ENCODE data around the gene FANCL.
"Not testable (repeated sequence)": the region's sequence is repeated elsewhere in the genome, so short reads cannot be mapped to it uniquely, and the experiment has no call there.

DNA sequence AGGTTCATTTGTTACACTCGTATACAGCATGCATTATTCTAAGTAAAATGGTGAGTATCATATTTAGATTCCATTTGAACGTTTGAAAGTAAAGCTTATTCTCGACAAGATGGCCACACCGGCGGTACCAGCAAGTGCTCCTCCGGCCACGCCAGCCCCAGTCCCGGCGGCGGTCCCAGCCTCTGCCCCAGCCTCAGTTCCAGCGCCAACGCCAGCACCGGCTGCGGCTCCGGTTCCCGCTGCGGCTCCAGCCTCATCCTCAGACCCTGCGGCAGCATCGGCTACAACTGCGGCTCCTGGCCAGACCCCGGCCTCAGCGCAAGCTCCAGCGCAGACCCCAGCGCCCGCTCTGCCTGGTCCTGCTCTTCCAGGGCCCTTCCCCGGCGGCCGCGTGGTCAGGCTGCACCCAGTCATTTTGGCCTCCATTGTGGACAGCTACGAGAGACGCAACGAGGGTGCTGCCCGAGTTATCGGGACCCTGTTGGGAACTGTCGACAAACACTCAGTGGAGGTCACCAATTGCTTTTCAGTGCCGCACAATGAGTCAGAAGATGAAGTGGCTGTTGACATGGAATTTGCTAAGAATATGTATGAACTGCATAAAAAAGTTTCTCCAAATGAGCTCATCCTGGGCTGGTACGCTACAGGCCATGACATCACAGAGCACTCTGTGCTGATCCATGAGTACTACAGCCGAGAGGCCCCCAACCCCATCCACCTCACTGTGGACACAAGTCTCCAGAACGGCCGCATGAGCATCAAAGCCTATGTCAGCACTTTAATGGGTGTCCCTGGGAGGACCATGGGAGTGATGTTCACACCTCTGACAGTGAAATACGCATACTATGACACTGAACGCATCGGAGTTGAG, 10.4 kb upstream of the FANCL start:
- TF ChIP-seq, protein P1, sequence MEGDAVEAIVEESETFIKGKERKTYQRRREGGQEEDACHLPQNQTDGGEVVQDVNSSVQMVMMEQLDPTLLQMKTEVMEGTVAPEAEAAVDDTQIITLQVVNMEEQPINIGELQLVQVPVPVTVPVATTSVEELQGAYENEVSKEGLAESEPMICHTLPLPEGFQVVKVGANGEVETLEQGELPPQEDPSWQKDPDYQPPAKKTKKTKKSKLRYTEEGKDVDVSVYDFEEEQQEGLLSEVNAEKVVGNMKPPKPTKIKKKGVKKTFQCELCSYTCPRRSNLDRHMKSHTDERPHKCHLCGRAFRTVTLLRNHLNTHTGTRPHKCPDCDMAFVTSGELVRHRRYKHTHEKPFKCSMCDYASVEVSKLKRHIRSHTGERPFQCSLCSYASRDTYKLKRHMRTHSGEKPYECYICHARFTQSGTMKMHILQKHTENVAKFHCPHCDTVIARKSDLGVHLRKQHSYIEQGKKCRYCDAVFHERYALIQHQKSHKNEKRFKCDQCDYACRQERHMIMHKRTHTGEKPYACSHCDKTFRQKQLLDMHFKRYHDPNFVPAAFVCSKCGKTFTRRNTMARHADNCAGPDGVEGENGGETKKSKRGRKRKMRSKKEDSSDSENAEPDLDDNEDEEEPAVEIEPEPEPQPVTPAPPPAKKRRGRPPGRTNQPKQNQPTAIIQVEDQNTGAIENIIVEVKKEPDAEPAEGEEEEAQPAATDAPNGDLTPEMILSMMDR (conservative IDR thresholded peaks at IDR 0.05): not testable (repeated sequence)
- TF ChIP-seq ZFX (IDR thresholded peaks at IDR 0.05): not testable (repeated sequence)

Measured in C4-2B (cell line).